Measurements from ENCODE around the gene NEDD4L.
"Not testable (repeated sequence)": the region's sequence is repeated elsewhere in the genome, so short reads cannot be mapped to it uniquely, and the experiment has no call there.

NEDD4L gene

GRCh38 chr18:58042826-58043490 is 1.1 kb upstream of the NEDD4L start:
- no peaks in the 10 kb centered on the region for H3K36me3 Mint-ChIP-seq
- peak overlapping the region; percentile 92 for H3K4me3 Mint-ChIP-seq
- H3K27ac Mint-ChIP-seq = peak overlapping the region; percentile 22
- peaks cover 30% of the 10 kb centered on the region for H3K4me1 Mint-ChIP-seq (ENCODE audit: low read depth)
- H3K27me3 Mint-ChIP-seq = no peaks in the 10 kb centered on the region
- no peaks in the 10 kb centered on the region for H3K9me3 Mint-ChIP-seq (ENCODE audit: low read depth)

DNA sequence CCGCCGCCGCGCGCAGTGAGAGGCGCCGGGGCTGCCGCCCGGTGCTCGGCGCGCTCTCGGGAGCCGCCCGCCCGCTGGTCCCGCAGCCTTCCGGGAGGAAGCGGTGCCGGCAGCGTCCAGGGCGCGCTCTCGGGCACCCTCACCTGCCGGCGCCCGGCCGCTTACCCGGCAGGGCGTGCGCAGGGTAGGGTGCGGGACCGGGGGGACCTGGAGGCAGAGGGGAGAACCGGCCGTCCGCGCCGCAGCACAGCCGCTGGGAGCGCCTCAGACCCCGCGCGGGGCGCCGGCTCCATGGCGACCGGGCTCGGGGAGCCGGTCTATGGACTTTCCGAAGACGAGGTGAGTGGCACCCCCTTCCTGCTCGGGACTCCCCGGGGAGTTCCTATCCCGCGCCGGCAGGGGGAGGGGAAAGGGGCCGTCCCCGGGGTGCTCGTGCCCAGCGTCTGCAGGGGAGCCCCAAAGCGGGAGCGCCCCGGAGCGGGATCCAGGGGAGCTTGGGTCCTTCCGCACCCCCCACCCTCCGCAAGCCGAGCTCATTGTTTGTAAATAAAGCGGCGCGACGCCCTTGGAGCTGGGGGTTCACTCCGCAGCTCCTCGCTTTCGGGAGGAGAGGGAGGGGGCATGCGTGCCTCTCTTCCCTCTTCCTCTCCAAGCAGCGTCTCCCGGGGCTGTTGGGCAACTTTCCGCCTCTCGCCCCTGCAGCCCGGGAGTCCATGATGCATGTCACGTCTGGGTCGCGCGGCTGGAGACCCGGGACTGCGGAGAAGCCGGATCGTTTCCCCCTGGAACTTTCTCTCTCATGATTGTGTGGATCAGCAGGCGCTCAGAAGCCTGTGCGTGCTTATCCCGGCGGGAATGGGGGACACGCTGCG is 580 bp downstream of the NEDD4L start:
- Mint-ChIP-seq H3K4me1 (ENCODE audit: low read depth) (peaks cover 30% of the 10 kb centered on the region), H3K27me3 (no peaks in the 10 kb centered on the region), H3K27ac (peak overlapping the region; percentile 68), H3K36me3 (no peaks in the 10 kb centered on the region), H3K4me3 (peak overlapping the region; percentile 95), H3K9me3 (ENCODE audit: low read depth) (no peaks in the 10 kb centered on the region)

- peak overlapping the region; percentile 95 for H3K4me3 Mint-ChIP-seq
- no peaks in the 10 kb centered on the region for H3K9me3 Mint-ChIP-seq (ENCODE audit: low read depth)
- H3K36me3 Mint-ChIP-seq = no peaks in the 10 kb centered on the region
- peaks cover 30% of the 10 kb centered on the region for H3K4me1 Mint-ChIP-seq (ENCODE audit: low read depth)
- H3K27ac Mint-ChIP-seq = peak overlapping the region; percentile 68
- H3K27me3 Mint-ChIP-seq = no peaks in the 10 kb centered on the region
Measured at GRCh38 chr18:58045242-58046092, 1.4 kb downstream of the NEDD4L start.

DNA sequence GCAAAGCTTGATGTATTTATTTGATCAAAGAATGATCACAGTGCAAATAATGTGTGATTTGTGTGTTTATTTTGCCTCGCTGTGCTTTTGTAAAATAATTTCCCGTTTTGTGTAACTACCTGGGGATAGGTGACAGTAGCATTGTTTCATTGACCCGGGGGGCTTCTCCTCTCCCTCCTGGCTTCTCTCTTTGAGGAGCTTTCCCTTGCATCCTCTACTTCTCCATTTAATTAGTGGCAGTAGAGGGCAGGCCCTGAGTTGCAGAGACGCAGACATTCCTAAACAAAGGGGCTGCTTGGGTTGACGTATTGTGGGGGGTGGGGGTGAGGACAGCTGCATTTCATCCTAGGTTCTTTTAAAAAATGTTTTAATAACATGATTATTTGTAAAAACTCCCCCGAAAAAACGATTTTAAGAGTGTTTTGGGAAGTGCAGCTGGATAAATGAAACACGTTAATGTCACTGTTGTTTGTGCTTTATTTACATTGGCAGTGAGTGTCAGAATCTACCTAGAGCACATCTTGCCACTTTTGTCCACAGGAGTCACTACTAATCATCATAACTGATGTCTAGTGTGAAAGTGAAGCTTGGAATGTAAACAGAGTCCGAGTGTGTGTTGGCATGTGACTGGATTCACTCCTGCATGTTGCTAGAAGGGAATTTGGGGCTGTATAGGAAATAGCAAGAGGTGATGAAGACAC is 2.2 kb downstream of the NEDD4L start:
- H3K4me3 Mint-ChIP-seq = peak overlapping the region; percentile 95
- no peaks in the 10 kb centered on the region for H3K36me3 Mint-ChIP-seq
- H3K9me3 Mint-ChIP-seq (ENCODE audit: low read depth) = no peaks in the 10 kb centered on the region
- H3K27me3 Mint-ChIP-seq = no peaks in the 10 kb centered on the region
- H3K27ac Mint-ChIP-seq = no peak overlapping the region
- peaks cover 30% of the 10 kb centered on the region for H3K4me1 Mint-ChIP-seq (ENCODE audit: low read depth)

- H3K4me1 Mint-ChIP-seq (ENCODE audit: low read depth) = peaks cover 29% of the 10 kb centered on the region
- H3K9me3 Mint-ChIP-seq (ENCODE audit: low read depth) = no peaks in the 10 kb centered on the region
- H3K27ac Mint-ChIP-seq = no peak overlapping the region
- no peaks in the 10 kb centered on the region for H3K27me3 Mint-ChIP-seq
- H3K4me3 Mint-ChIP-seq = no peak overlapping the region
- H3K36me3 Mint-ChIP-seq = no peaks in the 10 kb centered on the region
Measured at GRCh38 chr18:58046794-58047555, 2.9 kb downstream of the NEDD4L start.

GRCh38 chr18:58047556-58047882 is 3.5 kb downstream of the NEDD4L start:
- Mint-ChIP-seq H3K9me3 (ENCODE audit: low read depth) (no peaks in the 10 kb centered on the region), H3K4me1 (ENCODE audit: low read depth) (peaks cover 27% of the 10 kb centered on the region), H3K36me3 (no peaks in the 10 kb centered on the region), H3K27me3 (no peaks in the 10 kb centered on the region), H3K27ac (no peak overlapping the region), H3K4me3 (no peak overlapping the region)

- Mint-ChIP-seq H3K27me3 (no peaks in the 10 kb centered on the region), H3K4me3 (no peak overlapping the region), H3K36me3 (no peaks in the 10 kb centered on the region), H3K4me1 (ENCODE audit: low read depth) (peaks cover 21% of the 10 kb centered on the region), H3K27ac (no peak overlapping the region), H3K9me3 (ENCODE audit: low read depth) (no peaks in the 10 kb centered on the region)
Measured at GRCh38 chr18:58048081-58048642, 4.1 kb downstream of the NEDD4L start.

DNA sequence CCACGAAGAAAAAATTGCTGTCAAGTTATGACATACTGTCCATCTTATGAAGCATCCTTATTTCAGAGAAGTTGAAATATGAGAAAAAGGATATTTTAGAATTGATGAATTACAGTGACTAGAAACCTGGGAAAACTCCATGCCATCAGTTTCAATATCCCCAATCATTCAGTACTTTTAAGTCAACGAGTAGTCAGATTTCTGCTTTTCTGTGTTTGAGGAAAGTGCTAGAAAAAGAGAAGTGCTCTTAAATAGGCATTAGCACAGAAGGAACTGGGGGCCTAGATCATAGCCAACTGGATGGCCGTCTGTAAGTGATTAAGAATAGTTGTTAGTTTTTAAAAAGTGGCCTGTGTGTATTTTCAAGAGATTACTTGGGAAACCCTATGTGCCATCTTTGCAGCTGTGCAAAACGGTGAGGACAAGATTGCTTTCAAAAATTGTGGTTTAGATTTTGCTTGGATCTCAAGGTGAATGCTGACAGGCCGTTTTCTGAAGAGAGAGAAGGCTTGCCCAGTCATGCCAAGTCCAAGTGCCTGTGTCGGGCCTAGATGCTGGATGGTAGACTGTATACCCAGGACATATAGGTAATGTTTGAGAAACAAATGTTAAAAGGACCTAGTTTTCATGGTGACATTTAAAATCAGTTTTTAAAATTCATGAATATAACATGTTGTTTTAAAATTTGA is 5.1 kb downstream of the NEDD4L start:
- no peaks in the 10 kb centered on the region for H3K9me3 Mint-ChIP-seq (ENCODE audit: low read depth)
- H3K4me1 Mint-ChIP-seq (ENCODE audit: low read depth) = peaks cover 17% of the 10 kb centered on the region
- no peak overlapping the region for H3K27ac Mint-ChIP-seq
- no peaks in the 10 kb centered on the region for H3K27me3 Mint-ChIP-seq
- no peak overlapping the region for H3K4me3 Mint-ChIP-seq
- no peaks in the 10 kb centered on the region for H3K36me3 Mint-ChIP-seq

GRCh38 chr18:58050963-58051362 is 6.9 kb downstream of the NEDD4L start:
- H3K9me3 Mint-ChIP-seq (ENCODE audit: low read depth); H3K36me3 Mint-ChIP-seq; H3K27me3 Mint-ChIP-seq; H3K27ac Mint-ChIP-seq; H3K4me3 Mint-ChIP-seq; H3K4me1 Mint-ChIP-seq (ENCODE audit: low read depth): not testable (repeated sequence)

DNA sequence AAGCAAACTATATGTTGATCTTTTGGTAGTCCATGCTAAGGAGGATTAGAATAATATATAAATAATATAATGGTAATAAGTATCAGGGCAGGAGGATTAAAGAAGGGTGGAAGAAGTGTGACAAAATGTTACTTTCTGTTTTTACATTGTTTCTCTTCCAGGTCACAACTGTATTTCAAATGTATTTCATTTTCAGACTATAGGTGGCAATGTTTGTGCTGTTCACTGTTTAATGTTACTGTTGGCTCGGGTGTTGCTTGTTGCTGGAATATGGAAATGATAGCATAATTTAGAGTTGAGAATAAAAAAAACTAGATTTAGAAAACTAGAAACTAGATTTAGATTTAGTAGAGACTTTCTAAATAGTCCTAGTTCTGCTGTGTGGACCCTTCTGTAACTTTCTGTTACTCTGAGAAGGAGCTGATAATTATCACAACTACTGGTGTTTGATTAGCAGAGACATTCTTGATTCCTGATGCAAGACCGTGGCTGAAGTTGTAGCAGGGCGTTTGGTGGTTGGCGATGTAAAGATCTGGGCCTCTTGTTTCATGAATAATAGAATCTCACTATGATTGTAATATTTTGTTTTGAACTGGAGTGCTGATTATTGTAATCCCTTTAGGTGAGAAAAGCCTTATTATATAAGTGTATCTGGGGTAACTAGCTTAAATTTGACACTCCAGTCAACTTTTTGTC is 7.9 kb downstream of the NEDD4L start:
- Mint-ChIP-seq H3K27me3 (no peaks in the 10 kb centered on the region), H3K9me3 (ENCODE audit: low read depth) (no peaks in the 10 kb centered on the region), H3K36me3 (no peaks in the 10 kb centered on the region), H3K4me3 (no peak overlapping the region), H3K27ac (no peak overlapping the region), H3K4me1 (ENCODE audit: low read depth) (peaks cover 3% of the 10 kb centered on the region)

- no peak overlapping the region for H3K4me3 Mint-ChIP-seq
- no peaks in the 10 kb centered on the region for H3K9me3 Mint-ChIP-seq (ENCODE audit: low read depth)
- no peaks in the 10 kb centered on the region for H3K36me3 Mint-ChIP-seq
- H3K27ac Mint-ChIP-seq = no peak overlapping the region
- H3K4me1 Mint-ChIP-seq (ENCODE audit: low read depth) = peaks cover 3% of the 10 kb centered on the region
- no peaks in the 10 kb centered on the region for H3K27me3 Mint-ChIP-seq
Measured at GRCh38 chr18:58052960-58053359, 8.9 kb downstream of the NEDD4L start.

GRCh38 chr18:58054041-58054781 is 10.2 kb downstream of the NEDD4L start:
- Mint-ChIP-seq H3K36me3 (no peaks in the 10 kb centered on the region), H3K4me1 (ENCODE audit: low read depth) (peaks cover 3% of the 10 kb centered on the region), H3K4me3 (no peak overlapping the region), H3K27me3 (no peaks in the 10 kb centered on the region), H3K27ac (no peak overlapping the region), H3K9me3 (ENCODE audit: low read depth) (no peaks in the 10 kb centered on the region)
